Psoas muscle (tissue), 8 donors: Measurements from ENCODE around the gene SCGB3A2. TPM values are rescaled to one million over a fixed set of nuclear protein-coding genes. Genes with fewer than 3 reads are reported as not detected.

Experiments used
- ATAC-seq, 4 donors: fragments of 200-7000 bp; cut with Tn5 transposase; one replicate each; pipeline ENCODE4 v1.9.1; 2020; ENCODE audit warnings: moderate library complexity in 3 of 4, mild to moderate bottlenecking in 2 of 4
- DNase-seq, 2 donors: peaks; one replicate each; pipeline ENCODE4 v3.0.0-alpha.2; 2020
- H3K27ac ChIP-seq: fragments of 200-600 bp; one replicate; pipeline ENCODE4 v1.8.0; 2022
- H3K27me3 ChIP-seq, 3 donors: fragments of 200-600 bp in 1 of 3; one replicate each; pipeline versions ENCODE4 v1.6.1 to v1.8.0; 2013 to 2022; ENCODE audit warnings: low read length in 2 of 3, mild to moderate bottlenecking in 2 of 3, moderate library complexity in 1 of 3; ENCODE audit not compliant: insufficient read depth in 3 of 3
- H3K36me3 ChIP-seq, 2 donors: fragments of 200-600 bp in 1 of 2; one replicate each; pipeline versions ENCODE4 v1.6.1 to v1.8.0; 2013 to 2022; ENCODE audit warnings: low read depth in 1 of 2, mild to moderate bottlenecking in 1 of 2, moderate library complexity in 1 of 2; ENCODE audit not compliant: insufficient read depth in 1 of 2
- H3K4me1 ChIP-seq: fragments of 200-600 bp; one replicate; pipeline ENCODE4 v1.8.0; 2022
- H3K4me3 ChIP-seq: fragments of 200-600 bp; one replicate; pipeline ENCODE4 v1.8.0; 2022; ENCODE audit warnings: mild to moderate bottlenecking
- H3K9me3 ChIP-seq: fragments of 200-600 bp; one replicate; pipeline ENCODE4 v1.8.0; 2022
- CTCF ChIP-seq: fragments of 200-600 bp; IDR thresholded peaks from one replicate; pipeline ENCODE4 v1.8.0; 2022; ENCODE audit warnings: antibody characterized with exemption
- WGBS, 3 donors: extraction: QIAGEN DNeasy Blood & Tissue Kit; methylation state at CpG; one replicate each; pipeline versions ENCODE4 v1.1.6 to v1.1.7; 2013; 5-methylcytosine and 5-hydroxymethylcytosine counted together
- intact Hi-C, 2 donors: fragments of 100-400 bp; cut with DNase I; formaldehyde crosslinking; loops; one replicate each; pipeline versions ENCODE4 v1.11.0 to v1.14.2; 2022
- long read RNA-seq, 2 donors: library from polyadenylated mRNA; unstranded; transcript quantifications; one replicate each; pipeline ENCODE4 v2.0.0, GENCODE V29; 2021
- polyA plus RNA-seq, 3 donors: library from polyadenylated mRNA; stranded (reverse); fragments of 200-250 nt; gene quantifications; one replicate each; pipeline ENCODE4 v1.2.3, GENCODE V29; 2013
- total RNA-seq, 4 donors: library from RNA; stranded (reverse); fragmentation: NEBNext Ultra II Directional in 2 of 4; extraction: Animal tissue kit (Norgen Biotek cat#: 25700) in 2 of 4; gene quantifications; one replicate each; pipeline versions ENCODE4 v1.2.1 to v1.2.4, GENCODE V29; 2021 to 2023
- donor health status: healthy with polysubstance abuse.
- donor health status: DM: no; HTN: no; CAD: no; lungs with moderate emphysema.
- donor health status: Bipolar disorder and iron deficiency.
- donor health status: healthy.
- donor health status: DM: yes; HTN: yes; CAD: no.
- donor health status: DM: no; HTN: no; CAD: no.
- donor health status: DM: no; HTN: no; CAD: no.
- donor health status: DM: yes; HTN: yes; CAD: no.

Gene SCGB3A2
- not detected for total RNA-seq
- under 1 TPM in 1 of 3 donors, not detected in 2; 0.17 TPM for polyA plus RNA-seq
- long read RNA-seq, donor 1 = 0 reads
- long read RNA-seq, donor 2 = 0 reads

- no peak within 1 kb of the TSS for H3K4me3 ChIP-seq
- WGBS, 3 donors = 39 to 65% (median 54%) methylated on average over 2 of the region's 2 CpGs
- no peak for TF ChIP-seq CTCF
- ATAC-seq = no peak
- no peaks in the 10 kb centered on the region for H3K9me3 ChIP-seq
- no peaks in the 10 kb centered on the region for H3K4me1 ChIP-seq
- no peak for DNase-seq
- H3K36me3 ChIP-seq = no peaks in the 10 kb centered on the region
- no peak within 1 kb of the TSS for H3K27ac ChIP-seq
- peaks cover 0 to 6% (median 0%) of the 10 kb centered on the region in 3 donors for H3K27me3 ChIP-seq
- intact Hi-C loops = no loop called here
Measured at GRCh38 chr5:147878066-147878759, at the start of gene SCGB3A2. SCGB3A2 (plus strand) TSS chr5:147878711; CDS start chr5:147878804, 93 bp downstream.

GRCh38 chr5:147830035-147830434 lies 48.5 kb upstream of the SCGB3A2 start:
- DNase-seq = no peak
- intact Hi-C loops = no loop called here
- Histone ChIP-seq H3K4me1 (no peaks in the 10 kb centered on the region), H3K9me3 (no peaks in the 10 kb centered on the region), H3K27ac (no peak overlapping the region), H3K36me3 (no peaks in the 10 kb centered on the region), H3K27me3 (no peaks in the 10 kb centered on the region), H3K4me3 (no peak overlapping the region)
- no peak for TF ChIP-seq CTCF
- no peak for ATAC-seq

GRCh38 chr5:147831465-147831864 lies 47.0 kb upstream of the SCGB3A2 start, which contains the start of gene SPINK1:
SPINK1 (minus strand) TSS chr5:147831671; CDS start chr5:147831577, 94 bp downstream.
- Histone ChIP-seq H3K27ac (no peak within 1 kb of the TSS), H3K36me3 (no peaks in the 10 kb centered on the region), H3K27me3 (no peaks in the 10 kb centered on the region), H3K4me1 (no peaks in the 10 kb centered on the region), H3K9me3 (no peaks in the 10 kb centered on the region), H3K4me3 (no peak within 1 kb of the TSS)
- no peak for ATAC-seq
- DNase-seq = no peak
- WGBS, 3 donors = 92 to 97% (median 92%) methylated on average over 3 of the region's 3 CpGs
- intact Hi-C loops = no loop called here
- no peak for TF ChIP-seq CTCF

GRCh38 chr5:147832541-147832940 lies 46.0 kb upstream of the SCGB3A2 start:
- Histone ChIP-seq H3K27me3 (no peaks in the 10 kb centered on the region), H3K4me3 (no peak overlapping the region), H3K27ac (no peak overlapping the region), H3K4me1 (no peaks in the 10 kb centered on the region), H3K9me3 (no peaks in the 10 kb centered on the region), H3K36me3 (no peaks in the 10 kb centered on the region)
- 22 to 33% (median 29%) methylated on average over 1 of the region's 1 CpG for WGBS, 3 donors
- DNase-seq = no peak
- intact Hi-C loops = no loop called here
- TF ChIP-seq CTCF = no peak
- ATAC-seq = no peak

- Histone ChIP-seq H3K9me3 (no peaks in the 10 kb centered on the region), H3K4me1 (no peaks in the 10 kb centered on the region), H3K27ac (no peak overlapping the region), H3K4me3 (no peak overlapping the region), H3K36me3 (no peaks in the 10 kb centered on the region), H3K27me3 (no peaks in the 10 kb centered on the region)
- intact Hi-C loops = no loop called here
- WGBS, 3 donors = 73 to 81% (median 74%) methylated on average over 2 of the region's 2 CpGs
- TF ChIP-seq CTCF = no peak
- DNase-seq = no peak
- no peak for ATAC-seq
Measured at GRCh38 chr5:147835386-147835798, 43.1 kb upstream of the SCGB3A2 start.
